ENCODE measurements around the gene F11.
"Not testable (repeated sequence)": the region's sequence is repeated elsewhere in the genome, so short reads cannot be mapped to it uniquely, and the experiment has no call there.

The F11 gene

GRCh38 chr4:186250760-186251159 lies 15.2 kb upstream of the F11 start:
- DNase-seq, result no peak

DNA sequence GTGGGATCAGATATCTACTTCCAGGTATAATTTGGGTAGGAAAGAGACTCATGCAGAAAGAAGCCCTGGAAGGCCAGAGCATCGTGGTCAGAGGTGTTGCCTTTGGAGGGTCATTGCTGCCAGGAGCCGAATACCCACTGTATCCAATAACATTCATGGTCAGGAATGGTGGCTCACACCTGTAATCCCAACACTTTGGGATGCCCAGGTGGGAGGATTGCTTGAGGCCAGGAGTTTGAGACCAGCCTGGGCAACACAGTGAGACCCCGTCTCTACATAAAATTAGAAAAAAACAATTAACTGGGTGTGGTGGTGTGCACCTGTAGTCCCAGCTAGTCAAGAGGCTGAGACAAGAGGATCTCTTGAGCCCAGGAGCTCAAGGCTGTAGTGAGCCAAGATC lies 10.9 kb upstream of the F11 start:
- no peak for DNase-seq

DNA sequence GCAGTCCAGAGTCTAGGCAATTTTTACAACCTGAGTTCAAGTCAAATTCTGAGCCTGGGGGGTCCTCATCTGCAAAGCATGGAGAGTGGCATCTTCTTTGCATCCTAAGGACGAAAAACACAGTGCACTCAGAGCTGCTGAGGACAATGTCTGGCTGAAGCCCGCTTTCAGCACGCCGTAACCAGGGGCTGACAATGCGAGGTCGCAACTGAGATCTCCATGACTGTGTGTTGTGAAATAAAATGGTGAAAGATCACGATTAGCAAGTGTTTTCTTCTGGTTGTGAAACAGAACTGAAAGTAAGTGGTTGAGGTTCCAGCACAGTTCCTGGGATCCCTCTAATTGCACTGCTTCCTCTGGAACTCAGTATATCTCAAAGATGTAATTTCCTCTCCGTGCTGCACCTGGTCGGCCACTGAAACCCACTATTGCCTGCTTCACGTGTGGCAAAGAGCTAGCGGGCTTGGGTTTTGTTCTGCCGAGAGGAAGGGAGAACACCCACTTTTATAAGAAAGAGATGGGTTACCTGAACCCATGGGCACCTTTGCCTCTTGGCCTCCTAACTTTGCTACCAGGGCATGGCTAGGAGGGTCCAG lies 7.7 kb upstream of the F11 start:
- DNase-seq, result peak; percentile 89

- no peak for DNase-seq
These were observed 5.9 kb upstream of the F11 start for GRCh38 chr4:186260117-186260503.

GRCh38 chr4:186260504-186261448 lies 5.2 kb upstream of the F11 start:
- DNase-seq, result no peak

DNA sequence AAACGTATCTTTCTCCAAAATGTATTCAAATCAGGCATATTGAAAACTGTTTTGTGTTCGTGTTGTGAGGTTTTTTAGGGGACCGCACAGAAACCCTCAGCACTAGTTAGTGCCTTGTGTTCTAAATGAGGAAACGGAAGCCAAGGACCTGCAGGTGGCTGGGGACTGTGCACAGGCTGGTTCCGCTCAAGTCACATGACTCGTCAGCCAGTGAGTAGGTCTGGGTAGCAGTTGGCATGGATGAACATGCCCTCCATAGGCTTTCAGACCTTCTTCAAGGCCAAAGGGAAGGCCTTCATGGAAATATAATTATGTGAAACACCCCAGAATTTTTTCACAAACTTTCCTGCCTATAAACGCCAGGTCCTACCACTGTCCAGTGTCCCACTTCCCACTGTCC lies 1.3 kb upstream of the F11 start:
- no peak for DNase-seq

DNA sequence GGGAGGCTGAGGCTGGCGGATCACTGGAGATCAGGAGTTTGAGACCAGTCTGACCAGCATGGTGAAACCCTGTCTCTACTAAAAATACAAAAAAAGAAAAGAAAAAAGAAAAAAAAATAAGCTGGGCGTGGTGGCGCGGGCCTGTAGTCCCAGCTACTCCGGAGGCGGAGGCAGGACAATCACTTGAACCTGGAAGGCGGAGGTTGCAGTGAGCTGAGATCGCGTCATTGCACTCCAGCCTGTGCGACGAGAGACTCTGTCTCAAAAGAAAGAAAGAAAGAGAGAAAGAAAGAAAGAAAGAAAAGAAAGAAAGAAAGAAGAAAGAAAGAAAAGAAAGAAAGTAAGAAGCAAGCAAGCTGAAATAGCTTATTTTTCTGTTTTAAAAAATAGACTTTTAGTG lies 739 bp upstream of the F11 start:
- not testable (repeated sequence) for DNase-seq

DNA sequence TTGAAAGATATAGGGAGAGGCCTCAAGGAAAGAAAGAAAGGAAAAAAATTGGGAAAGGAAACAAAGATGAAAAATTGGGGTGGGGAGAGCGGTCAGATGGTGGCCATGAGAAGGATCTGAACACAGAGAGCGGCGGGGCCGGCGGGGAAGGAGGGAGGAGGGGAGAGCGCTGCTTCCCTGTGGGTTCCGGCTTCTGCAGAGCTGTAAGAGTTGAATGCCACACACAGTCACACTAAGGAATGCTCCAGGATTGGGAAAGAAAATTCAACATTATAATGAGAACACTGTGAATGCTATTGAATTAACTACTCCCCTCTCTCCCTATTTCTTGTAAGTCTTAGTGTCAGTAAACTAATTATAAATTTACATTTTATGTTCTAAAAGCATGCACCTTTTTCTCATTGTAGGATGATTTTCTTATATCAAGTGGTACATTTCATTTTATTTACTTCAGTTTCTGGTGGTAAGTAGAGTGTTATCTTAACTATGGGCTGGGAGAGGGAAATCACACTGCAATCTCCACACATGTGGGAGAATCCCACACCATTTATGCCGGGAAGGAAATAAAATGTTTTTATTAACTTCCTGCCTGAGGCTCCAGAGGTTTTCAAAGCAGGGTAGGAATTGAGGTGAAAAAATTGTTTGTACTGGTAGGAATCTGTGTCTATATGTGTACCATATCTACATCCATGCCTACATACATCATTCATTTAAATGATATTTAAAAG lies 904 bp downstream of the F11 start:
- no peak for DNase-seq

- DNase-seq, result no peak
These were observed 5.2 kb downstream of the F11 start for GRCh38 chr4:186271081-186271678.

DNA sequence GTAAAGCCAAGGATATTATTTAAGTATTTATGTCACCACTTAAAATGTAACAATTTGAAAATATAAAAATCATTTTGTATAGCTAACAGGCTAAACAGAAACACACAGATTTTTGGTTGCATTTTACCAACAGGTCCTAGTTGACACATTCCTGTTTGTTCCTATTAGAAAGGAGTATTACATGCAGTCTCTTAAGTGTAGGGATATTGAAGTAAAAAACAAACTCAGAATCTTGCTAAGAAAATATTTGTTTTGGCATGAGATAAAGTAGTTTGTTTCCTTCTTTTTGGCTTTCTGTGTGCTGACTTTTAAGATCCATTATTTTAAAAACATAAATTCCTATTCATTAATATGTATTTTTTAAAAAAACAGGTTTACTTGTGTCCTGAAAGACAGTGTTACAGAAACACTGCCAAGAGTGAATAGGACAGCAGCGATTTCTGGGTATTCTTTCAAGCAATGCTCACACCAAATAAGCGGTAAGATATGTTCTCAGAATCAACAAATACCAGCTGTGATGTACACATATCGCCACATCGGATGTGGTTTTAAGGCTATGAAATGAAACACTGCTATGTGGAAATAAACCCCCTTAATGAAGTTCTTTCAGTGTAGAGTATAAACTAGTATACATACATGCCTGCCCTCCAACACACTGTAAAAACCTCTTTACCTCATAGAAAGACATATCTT lies 6.9 kb downstream of the F11 start:
- DNase-seq, result no peak

DNA sequence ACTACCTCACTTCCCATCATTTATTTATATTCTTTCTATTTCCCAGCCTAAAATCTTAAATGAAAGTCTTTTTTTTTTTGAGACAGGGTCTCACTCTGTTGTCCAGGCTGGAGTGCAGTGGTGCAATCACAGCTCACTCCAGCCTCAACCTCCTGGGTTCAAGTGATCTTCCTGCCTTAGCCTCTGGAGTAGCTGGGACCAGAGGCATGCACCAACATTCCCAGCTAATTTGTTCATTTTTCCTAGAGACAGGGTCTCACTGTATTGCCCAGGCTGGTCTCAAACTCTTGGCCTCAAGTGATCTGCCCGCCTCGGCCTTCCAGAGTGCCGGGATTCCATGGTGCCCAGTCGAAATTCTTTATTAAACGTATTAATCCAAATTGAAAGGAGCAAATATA lies 7.4 kb downstream of the F11 start:
- DNase-seq, result not testable (repeated sequence)

- no peak for DNase-seq
These were observed 17.3 kb downstream of the F11 start for GRCh38 chr4:186283311-186283710.

DNA sequence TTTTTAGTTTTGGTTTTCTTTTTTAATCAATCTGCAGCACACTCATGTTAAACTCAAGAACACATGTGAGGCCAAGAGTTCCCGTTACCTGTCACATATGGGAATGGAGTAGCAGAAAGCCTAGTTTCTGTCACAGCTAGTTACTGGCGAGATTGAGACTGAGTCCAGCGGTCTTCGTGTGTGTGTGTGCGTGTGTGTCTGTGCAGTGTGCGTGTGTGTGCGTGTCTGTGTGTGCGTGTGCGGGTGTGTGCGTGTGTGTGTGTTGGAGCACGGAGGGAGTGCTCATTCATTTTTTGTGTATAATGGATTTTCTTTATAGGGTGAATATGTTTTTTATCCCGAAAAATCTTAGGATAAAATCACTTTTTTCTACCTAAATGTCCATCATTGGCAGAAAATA lies 19.2 kb downstream of the F11 start:
- DNase-seq, result no peak

DNA sequence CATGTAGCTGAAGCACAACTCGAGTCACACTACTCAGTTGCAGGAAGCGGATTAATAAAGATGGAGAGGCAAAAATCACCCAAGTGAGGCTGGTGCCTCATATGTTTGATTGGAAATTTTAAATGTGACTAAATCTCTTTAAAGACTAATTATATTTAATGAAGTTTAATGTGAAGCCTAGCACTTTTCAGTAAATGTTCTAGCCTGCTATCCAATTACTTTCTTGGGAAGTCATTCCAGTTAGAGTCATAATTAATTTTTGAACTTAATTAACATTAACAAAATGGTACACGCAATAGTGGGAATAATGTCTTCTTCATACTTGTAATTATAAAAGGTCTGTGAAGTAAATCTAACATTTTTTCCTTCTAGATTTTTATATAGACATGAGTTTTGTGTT lies 20.6 kb downstream of the F11 start:
- DNase-seq, result no peak

GRCh38 chr4:186291256-186291890 lies 25.4 kb downstream of the F11 start:
- DNase-seq, result no peak

DNA sequence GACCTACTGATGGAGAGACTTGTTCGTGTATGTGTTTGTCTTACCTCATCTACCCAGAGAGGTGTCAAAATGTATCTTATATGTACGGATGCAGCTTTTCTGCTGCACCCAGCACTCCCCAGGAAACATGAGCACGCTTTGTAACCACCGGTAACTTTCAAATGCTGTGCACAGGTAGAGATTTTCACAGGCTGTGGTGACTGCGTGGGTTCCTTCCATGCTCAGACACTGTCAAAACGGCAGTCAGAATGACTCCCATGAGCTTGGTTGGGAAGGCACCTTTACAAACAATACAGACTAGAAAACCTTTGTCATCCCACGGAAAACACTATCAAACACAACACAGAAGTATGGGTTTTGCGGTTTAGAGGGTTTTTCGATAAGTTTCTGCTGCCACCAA lies 28.2 kb downstream of the F11 start:
- no peak for DNase-seq

GRCh38 chr4:186296481-186296880 lies 30.5 kb downstream of the F11 start:
- no peak for DNase-seq

- peak; percentile 36 for DNase-seq
These were observed 31.1 kb downstream of the F11 start for GRCh38 chr4:186297013-186297645.

DNA sequence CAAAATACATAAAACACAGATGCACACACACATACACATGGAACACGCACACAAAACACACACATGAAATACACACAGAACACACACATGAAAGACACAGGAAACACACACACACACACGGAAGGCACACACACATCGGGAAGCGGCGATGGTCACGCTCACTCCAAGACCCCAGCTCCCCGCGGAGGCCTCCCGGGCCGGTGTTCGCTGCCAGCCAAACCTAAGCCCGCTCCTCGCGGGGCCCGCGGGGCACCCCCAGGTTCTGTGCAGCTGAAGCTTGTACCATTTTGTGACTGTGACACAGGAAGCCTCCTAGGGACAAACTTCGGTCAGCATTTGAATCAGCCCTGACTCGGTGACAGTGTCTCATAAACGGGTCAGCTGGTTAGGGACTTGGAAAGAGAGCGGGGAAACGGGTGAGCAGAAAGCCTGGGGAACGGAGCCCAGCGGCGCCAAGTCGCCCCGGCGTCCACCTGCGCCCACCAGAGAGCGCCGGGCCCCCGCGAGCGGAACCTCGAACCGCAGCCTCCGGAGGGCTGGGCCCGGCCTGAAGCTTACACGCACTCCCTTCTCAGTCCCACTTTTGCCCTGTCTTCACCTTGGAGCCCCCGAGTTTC lies 32.1 kb downstream of the F11 start:
- DNase-seq, result no peak

- no peak for DNase-seq
These were observed 33.3 kb downstream of the F11 start for GRCh38 chr4:186299291-186299690.

DNA sequence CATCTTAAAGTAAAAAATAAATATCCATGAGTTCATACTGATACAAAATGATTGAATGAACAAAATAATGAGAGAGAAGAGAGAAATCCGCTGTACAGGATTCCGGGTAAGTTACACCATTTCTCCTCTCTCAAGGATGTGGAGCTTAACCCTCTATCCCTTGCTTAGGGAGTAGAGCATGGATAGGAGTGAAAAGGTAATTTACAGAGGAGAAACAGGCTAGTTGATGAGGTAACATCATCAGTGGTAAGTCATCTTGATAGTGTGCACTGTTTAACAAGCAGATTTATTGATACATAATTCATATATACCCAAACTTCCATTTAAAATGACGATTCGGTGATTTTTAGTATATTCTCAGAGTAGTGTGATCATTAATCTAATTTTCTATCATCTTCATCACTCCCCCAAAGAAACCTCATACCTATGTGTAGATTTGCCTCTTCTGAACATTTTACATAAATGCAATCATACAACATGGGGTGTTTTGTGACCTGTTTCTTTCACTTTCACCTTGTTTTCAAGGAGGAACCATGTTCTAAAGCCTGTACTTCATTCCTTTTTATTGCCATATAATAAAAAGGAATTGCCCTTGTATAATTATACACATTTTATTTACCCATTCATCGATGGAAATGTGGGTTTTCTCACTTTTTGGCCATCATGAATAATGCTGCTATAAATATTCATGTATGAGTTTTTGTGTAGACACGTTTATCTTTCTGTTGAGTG lies 34.8 kb downstream of the F11 start:
- DNase-seq, result no peak
